H1 (cell line): ENCODE data around the gene SEMA3E. TPM values are rescaled to one million over a fixed set of nuclear protein-coding genes. Genes with fewer than 3 reads are reported as not detected.

Source experiments
- BCL11A ChIP-seq, 2 experiments: IDR thresholded peaks; one replicate each; pipeline ENCODE4 v1.6.1; 2011; ENCODE audit warnings: low read depth in 2 of 2, low read length in 2 of 2, mild to moderate bottlenecking in 2 of 2
- CBX8 ChIP-seq: fragments of 300-800, 300-1000 bp; sonication (generic); IDR thresholded peaks from 2 replicates; pipeline ENCODE4 v1.7.1; 2016; ENCODE audit warnings: low read depth, low read length, borderline replicate concordance
- KDM1A ChIP-seq: fragments of 200-600, 300-600 bp; sonication (generic); IDR thresholded peaks from 2 replicates; pipeline ENCODE4 v1.7.1; 2016; ENCODE audit warnings: mild to moderate bottlenecking, low read length, borderline replicate concordance
- POU5F1 ChIP-seq: IDR thresholded peaks from 2 replicates; pipeline ENCODE4 v1.6.1; 2011; ENCODE audit warnings: low read depth, mild to moderate bottlenecking, low read length, moderate library complexity
- RBBP5 ChIP-seq: IDR thresholded peaks from 2 replicates; pipeline ENCODE4 v1.7.1; 2012; ENCODE audit warnings: low read depth, mild to moderate bottlenecking, inconsistent platforms, low read length, moderate library complexity, borderline replicate concordance
- RNF2 ChIP-seq: fragments of 200-900, 300-1000 bp; sonication (generic); IDR thresholded peaks from 2 replicates; pipeline ENCODE4 v1.7.1; 2016; ENCODE audit warnings: borderline replicate concordance, low read depth, mild to moderate bottlenecking, antibody characterized with exemption, low read length; ENCODE audit not compliant: poor library complexity, severe bottlenecking; ENCODE audit errors: missing control alignments
- SP1 ChIP-seq: IDR thresholded peaks from 2 replicates; pipeline ENCODE4 v1.6.1; 2011; ENCODE audit warnings: low read depth, low read length
- SP2 ChIP-seq: IDR thresholded peaks from 2 replicates; pipeline ENCODE4 v1.6.1; 2012; ENCODE audit warnings: mild to moderate bottlenecking, low read length, inconsistent platforms
- SRF ChIP-seq: IDR thresholded peaks from 2 replicates; pipeline ENCODE4 v1.6.1; 2011; ENCODE audit warnings: mild to moderate bottlenecking, low read depth, low read length, moderate library complexity
- SUZ12 ChIP-seq: fragments of 200-600 bp; sonication (generic); IDR thresholded peaks from 2 replicates; pipeline ENCODE4 v1.6.1; 2012; ENCODE audit warnings: mild to moderate bottlenecking, inconsistent platforms, low read length, moderate library complexity, mixed read lengths
- TEAD4 ChIP-seq: IDR thresholded peaks from 2 replicates; pipeline ENCODE4 v1.6.1; 2012; ENCODE audit warnings: low read depth, low read length, inconsistent platforms, mixed read lengths
- YY1 ChIP-seq: IDR thresholded peaks from 2 replicates; pipeline ENCODE4 v1.6.1; 2011; ENCODE audit warnings: low read depth, mild to moderate bottlenecking, low read length
- polyA plus RNA-seq, 7 experiments: library from polyadenylated mRNA; depleted of rRNA in 3 of 7; stranded (reverse) in 5 of 7; unstranded in 2 of 7; fragments of >200 nt in 5 of 7; fragments of 200-250 nt in 2 of 7; gene quantifications; 1 replicate in 5 of 7; 2 replicates in 1 of 7; 4 replicates in 1 of 7; pipeline versions ENCODE4 v1.2.1 to v1.2.3, GENCODE V29; 2011 to 2013; ENCODE audit warnings: missing spikeins in 2 of 7, mixed read lengths in 2 of 7
- total RNA-seq: library from RNA; stranded (reverse); fragmentation: NEBNext Ultra II Directional; extraction: Animal tissue kit (Norgen Biotek cat#: 25700); gene quantifications from 2 replicates; pipeline ENCODE4 v1.2.1, GENCODE V29; 2021
- TF ChIP-seq, protein P1 (sequence below): fragments of 300-600 bp; sonication (generic); IDR thresholded peaks from 2 replicates; pipeline ENCODE4 v1.7.1; 2012; ENCODE audit warnings: low read length, moderate library complexity, mild to moderate bottlenecking, inconsistent platforms; ENCODE audit not compliant: insufficient replicate concordance

The SEMA3E gene
- total and polyA plus RNA-seq, 2 of the 8 experiments (the other 6 are each of a cell fraction or from before 2014, with no cell fraction given): 0.93 to 0.94 TPM

DNA sequence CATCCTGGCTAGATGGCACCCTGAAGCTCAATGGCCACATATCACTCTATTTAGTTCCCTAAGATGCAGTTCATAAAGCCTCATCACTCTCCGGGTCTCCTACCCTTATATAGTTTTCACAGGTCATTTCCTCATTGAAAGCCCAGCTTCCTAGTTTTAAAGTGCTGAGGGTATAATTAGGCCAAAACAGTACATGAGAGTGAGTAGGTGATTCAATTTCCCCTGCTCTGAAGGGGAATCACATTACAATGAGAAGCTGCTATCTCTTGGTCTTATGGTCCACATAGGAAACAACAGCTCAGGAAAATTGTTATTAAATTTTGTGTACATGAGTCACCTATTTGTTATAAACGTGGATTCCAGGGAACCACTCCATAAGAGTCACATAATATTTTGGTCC, 162.0 kb downstream of the SEMA3E start (continued):
- TF ChIP-seq, protein P1, sequence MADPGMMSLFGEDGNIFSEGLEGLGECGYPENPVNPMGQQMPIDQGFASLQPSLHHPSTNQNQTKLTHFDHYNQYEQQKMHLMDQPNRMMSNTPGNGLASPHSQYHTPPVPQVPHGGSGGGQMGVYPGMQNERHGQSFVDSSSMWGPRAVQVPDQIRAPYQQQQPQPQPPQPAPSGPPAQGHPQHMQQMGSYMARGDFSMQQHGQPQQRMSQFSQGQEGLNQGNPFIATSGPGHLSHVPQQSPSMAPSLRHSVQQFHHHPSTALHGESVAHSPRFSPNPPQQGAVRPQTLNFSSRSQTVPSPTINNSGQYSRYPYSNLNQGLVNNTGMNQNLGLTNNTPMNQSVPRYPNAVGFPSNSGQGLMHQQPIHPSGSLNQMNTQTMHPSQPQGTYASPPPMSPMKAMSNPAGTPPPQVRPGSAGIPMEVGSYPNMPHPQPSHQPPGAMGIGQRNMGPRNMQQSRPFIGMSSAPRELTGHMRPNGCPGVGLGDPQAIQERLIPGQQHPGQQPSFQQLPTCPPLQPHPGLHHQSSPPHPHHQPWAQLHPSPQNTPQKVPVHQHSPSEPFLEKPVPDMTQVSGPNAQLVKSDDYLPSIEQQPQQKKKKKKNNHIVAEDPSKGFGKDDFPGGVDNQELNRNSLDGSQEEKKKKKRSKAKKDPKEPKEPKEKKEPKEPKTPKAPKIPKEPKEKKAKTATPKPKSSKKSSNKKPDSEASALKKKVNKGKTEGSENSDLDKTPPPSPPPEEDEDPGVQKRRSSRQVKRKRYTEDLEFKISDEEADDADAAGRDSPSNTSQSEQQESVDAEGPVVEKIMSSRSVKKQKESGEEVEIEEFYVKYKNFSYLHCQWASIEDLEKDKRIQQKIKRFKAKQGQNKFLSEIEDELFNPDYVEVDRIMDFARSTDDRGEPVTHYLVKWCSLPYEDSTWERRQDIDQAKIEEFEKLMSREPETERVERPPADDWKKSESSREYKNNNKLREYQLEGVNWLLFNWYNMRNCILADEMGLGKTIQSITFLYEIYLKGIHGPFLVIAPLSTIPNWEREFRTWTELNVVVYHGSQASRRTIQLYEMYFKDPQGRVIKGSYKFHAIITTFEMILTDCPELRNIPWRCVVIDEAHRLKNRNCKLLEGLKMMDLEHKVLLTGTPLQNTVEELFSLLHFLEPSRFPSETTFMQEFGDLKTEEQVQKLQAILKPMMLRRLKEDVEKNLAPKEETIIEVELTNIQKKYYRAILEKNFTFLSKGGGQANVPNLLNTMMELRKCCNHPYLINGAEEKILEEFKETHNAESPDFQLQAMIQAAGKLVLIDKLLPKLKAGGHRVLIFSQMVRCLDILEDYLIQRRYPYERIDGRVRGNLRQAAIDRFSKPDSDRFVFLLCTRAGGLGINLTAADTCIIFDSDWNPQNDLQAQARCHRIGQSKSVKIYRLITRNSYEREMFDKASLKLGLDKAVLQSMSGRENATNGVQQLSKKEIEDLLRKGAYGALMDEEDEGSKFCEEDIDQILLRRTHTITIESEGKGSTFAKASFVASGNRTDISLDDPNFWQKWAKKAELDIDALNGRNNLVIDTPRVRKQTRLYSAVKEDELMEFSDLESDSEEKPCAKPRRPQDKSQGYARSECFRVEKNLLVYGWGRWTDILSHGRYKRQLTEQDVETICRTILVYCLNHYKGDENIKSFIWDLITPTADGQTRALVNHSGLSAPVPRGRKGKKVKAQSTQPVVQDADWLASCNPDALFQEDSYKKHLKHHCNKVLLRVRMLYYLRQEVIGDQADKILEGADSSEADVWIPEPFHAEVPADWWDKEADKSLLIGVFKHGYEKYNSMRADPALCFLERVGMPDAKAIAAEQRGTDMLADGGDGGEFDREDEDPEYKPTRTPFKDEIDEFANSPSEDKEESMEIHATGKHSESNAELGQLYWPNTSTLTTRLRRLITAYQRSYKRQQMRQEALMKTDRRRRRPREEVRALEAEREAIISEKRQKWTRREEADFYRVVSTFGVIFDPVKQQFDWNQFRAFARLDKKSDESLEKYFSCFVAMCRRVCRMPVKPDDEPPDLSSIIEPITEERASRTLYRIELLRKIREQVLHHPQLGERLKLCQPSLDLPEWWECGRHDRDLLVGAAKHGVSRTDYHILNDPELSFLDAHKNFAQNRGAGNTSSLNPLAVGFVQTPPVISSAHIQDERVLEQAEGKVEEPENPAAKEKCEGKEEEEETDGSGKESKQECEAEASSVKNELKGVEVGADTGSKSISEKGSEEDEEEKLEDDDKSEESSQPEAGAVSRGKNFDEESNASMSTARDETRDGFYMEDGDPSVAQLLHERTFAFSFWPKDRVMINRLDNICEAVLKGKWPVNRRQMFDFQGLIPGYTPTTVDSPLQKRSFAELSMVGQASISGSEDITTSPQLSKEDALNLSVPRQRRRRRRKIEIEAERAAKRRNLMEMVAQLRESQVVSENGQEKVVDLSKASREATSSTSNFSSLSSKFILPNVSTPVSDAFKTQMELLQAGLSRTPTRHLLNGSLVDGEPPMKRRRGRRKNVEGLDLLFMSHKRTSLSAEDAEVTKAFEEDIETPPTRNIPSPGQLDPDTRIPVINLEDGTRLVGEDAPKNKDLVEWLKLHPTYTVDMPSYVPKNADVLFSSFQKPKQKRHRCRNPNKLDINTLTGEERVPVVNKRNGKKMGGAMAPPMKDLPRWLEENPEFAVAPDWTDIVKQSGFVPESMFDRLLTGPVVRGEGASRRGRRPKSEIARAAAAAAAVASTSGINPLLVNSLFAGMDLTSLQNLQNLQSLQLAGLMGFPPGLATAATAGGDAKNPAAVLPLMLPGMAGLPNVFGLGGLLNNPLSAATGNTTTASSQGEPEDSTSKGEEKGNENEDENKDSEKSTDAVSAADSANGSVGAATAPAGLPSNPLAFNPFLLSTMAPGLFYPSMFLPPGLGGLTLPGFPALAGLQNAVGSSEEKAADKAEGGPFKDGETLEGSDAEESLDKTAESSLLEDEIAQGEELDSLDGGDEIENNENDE: no peak
- TF ChIP-seq CBX8: no peak
- TF ChIP-seq SP2: no peak
- TF ChIP-seq SP1: no peak
- TF ChIP-seq SUZ12: no peak
- no peak for TF ChIP-seq TEAD4
- no peak for TF ChIP-seq BCL11A (IDR thresholded peaks at IDR 0.05; ENCODE audit: low read depth in 2 of 2, low read length in 2 of 2)
- no peak for TF ChIP-seq RBBP5
- no peak for TF ChIP-seq KDM1A
- TF ChIP-seq RNF2: no peak
- no peak for TF ChIP-seq POU5F1
- no peak for TF ChIP-seq SRF
- TF ChIP-seq YY1: no peak
